GM12874 (cell line): ENCODE measurements around the gene TRAPPC3.

ENCODE experiments used
- TF ChIP-seq, protein P1 (sequence below): IDR thresholded peaks from 2 replicates; pipeline ENCODE4 v1.5.1; 2011; ENCODE audit warnings: low read depth, mild to moderate bottlenecking, control low read depth, low read length, moderate library complexity; ENCODE audit not compliant: insufficient read depth

The TRAPPC3 gene

DNA sequence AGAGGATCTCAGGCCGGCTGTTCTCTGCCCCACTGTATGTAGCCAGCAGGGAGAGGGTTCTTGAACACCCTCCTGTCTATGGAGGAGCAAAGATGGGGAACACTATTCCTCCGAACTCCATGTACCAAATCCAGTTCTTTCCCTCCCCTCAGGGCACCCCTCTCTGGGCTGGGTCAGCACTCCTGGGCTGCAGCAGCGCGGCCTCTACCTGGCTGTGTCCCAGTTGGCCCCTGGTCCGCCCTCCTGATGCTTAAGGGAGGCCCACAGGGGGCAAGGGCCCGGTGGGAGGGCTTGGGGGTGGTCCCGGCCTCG lies 61.1 kb downstream of the TRAPPC3 start:
- TF ChIP-seq, protein P1, sequence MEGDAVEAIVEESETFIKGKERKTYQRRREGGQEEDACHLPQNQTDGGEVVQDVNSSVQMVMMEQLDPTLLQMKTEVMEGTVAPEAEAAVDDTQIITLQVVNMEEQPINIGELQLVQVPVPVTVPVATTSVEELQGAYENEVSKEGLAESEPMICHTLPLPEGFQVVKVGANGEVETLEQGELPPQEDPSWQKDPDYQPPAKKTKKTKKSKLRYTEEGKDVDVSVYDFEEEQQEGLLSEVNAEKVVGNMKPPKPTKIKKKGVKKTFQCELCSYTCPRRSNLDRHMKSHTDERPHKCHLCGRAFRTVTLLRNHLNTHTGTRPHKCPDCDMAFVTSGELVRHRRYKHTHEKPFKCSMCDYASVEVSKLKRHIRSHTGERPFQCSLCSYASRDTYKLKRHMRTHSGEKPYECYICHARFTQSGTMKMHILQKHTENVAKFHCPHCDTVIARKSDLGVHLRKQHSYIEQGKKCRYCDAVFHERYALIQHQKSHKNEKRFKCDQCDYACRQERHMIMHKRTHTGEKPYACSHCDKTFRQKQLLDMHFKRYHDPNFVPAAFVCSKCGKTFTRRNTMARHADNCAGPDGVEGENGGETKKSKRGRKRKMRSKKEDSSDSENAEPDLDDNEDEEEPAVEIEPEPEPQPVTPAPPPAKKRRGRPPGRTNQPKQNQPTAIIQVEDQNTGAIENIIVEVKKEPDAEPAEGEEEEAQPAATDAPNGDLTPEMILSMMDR = no peak

DNA sequence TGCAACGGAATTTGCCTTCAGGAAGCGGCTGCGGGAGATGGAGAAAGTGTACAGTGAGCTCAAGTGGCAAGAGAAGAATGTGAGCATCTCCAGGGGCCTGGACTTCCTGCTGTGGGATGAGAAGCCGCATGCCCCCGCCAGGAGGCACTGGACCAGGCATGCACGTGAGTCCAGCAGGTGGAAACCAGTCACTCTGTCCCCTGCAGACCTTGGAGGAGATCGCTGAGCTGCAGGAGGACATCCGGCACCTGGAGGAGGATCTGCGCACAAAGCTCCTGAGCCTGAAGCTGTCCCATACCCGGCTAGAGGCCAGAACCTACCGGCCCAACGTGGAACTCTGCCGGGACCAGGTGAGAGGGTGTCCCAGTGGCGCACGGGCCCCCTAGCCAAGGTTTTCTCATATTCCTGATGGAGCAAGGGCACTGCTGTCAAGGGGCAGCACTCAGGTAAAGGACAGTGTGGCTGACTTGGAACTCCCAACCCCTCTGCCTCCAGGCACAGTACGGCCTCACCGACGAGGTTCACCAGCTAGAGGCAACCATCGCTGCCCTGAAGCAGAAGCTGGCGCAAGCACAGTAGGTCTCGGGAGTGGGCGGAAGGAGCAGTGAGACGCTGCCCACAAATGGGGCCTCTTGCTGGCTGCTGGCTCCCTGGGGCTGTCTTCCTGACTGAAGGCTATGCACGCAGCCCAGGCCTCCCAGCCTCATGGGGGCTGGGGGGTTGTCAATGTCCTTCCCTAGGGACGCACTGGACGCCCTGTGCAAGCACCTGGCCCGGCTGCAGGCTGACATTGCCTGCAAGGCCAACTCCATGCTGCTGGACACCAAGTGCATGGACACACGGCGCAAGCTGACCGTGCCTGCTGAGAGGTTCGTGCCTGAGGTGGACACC lies 61.8 kb downstream of the TRAPPC3 start:
- TF ChIP-seq, protein P1 = 0 out of 2 replicates have a peak, but pooled peaks have one; percentile 16
